Trophoblast cell (in vitro differentiated cells and primary cell): Measurements from ENCODE around the gene YTHDF1.

Source experiments
- DNase-seq, 2 donors: peaks; one replicate each; pipeline ENCODE4 v3.0.0-alpha.2; 2016
- H2AFZ ChIP-seq: 2 replicates; pipeline ENCODE4 v1.6.1; 2013; ENCODE audit warnings: low read length, moderate library complexity, mild to moderate bottlenecking; ENCODE audit not compliant: insufficient read depth, poor library complexity
- H2AK5ac ChIP-seq: 2 replicates; pipeline ENCODE4 v1.6.1; 2013; ENCODE audit warnings: mild to moderate bottlenecking, low read length
- H2BK120ac ChIP-seq: 2 replicates; pipeline ENCODE4 v1.6.1; 2013; ENCODE audit warnings: low read length, mild to moderate bottlenecking, moderate library complexity; ENCODE audit not compliant: insufficient read depth, poor library complexity
- H2BK12ac ChIP-seq: 2 replicates; pipeline ENCODE4 v1.6.1; 2013; ENCODE audit warnings: mild to moderate bottlenecking, low read length, moderate library complexity
- H2BK5ac ChIP-seq: 2 replicates; pipeline ENCODE4 v1.6.1; 2013; ENCODE audit warnings: low read length, low read depth, moderate library complexity, mild to moderate bottlenecking; ENCODE audit not compliant: poor library complexity
- H3K14ac ChIP-seq: 2 replicates; pipeline ENCODE4 v1.6.1; 2013; ENCODE audit warnings: mild to moderate bottlenecking, low read length
- H3K18ac ChIP-seq: 2 replicates; pipeline ENCODE4 v1.6.1; 2013; ENCODE audit warnings: mild to moderate bottlenecking, low read length
- H3K23ac ChIP-seq: 2 replicates; pipeline ENCODE4 v1.6.1; 2013; ENCODE audit warnings: low read length
- H3K27ac ChIP-seq: 2 replicates; pipeline ENCODE4 v1.5.1; 2013; ENCODE audit warnings: low read depth, mild to moderate bottlenecking, inconsistent platforms, low read length, moderate library complexity
- H3K27me3 ChIP-seq: 2 replicates; pipeline ENCODE4 v1.6.1; 2013; ENCODE audit warnings: inconsistent platforms, mild to moderate bottlenecking, low read length, moderate library complexity; ENCODE audit not compliant: insufficient read depth
- H3K36me3 ChIP-seq, 2 experiments: 1 replicate in 1 of 2; 2 replicates in 1 of 2; pipeline ENCODE4 v1.6.1; 2013; ENCODE audit warnings: low read length in 2 of 2, mild to moderate bottlenecking in 2 of 2, moderate library complexity in 1 of 2; ENCODE audit not compliant: insufficient read depth in 2 of 2, control insufficient read depth in 1 of 2
- H3K4ac ChIP-seq: 2 replicates; pipeline ENCODE4 v1.6.1; 2013; ENCODE audit warnings: low read depth, mild to moderate bottlenecking, low read length, moderate library complexity
- H3K4me1 ChIP-seq, 2 experiments: 1 replicate in 1 of 2; 2 replicates in 1 of 2; pipeline ENCODE4 v1.6.1; 2013; ENCODE audit warnings: low read length in 2 of 2, mild to moderate bottlenecking in 2 of 2, moderate library complexity in 1 of 2; ENCODE audit not compliant: insufficient read depth in 2 of 2, control insufficient read depth in 1 of 2
- H3K4me2 ChIP-seq: 2 replicates; pipeline ENCODE4 v1.6.1; 2013; ENCODE audit warnings: inconsistent platforms, mild to moderate bottlenecking, low read length, moderate library complexity
- H3K4me3 ChIP-seq: 2 replicates; pipeline ENCODE4 v1.5.1; 2013; ENCODE audit warnings: mild to moderate bottlenecking, low read depth, low read length, inconsistent platforms
- H3K79me1 ChIP-seq: one replicate; pipeline ENCODE4 v1.6.1; 2013; ENCODE audit warnings: low read length
- H3K79me2 ChIP-seq: 2 replicates; pipeline ENCODE4 v1.6.1; 2013; ENCODE audit warnings: low read length, mild to moderate bottlenecking; ENCODE audit not compliant: control insufficient read depth, insufficient read depth, poor library complexity
- H3K9ac ChIP-seq: 2 replicates; pipeline ENCODE4 v1.6.1; 2013; ENCODE audit warnings: mild to moderate bottlenecking, low read length
- H3K9me3 ChIP-seq: 2 replicates; pipeline ENCODE4 v1.6.1; 2013; ENCODE audit warnings: low read depth, mild to moderate bottlenecking, control low read depth, inconsistent platforms, low read length; ENCODE audit not compliant: insufficient read depth
- H4K12ac ChIP-seq: 2 replicates; pipeline ENCODE4 v1.6.1; 2013; ENCODE audit warnings: low read depth, mild to moderate bottlenecking, low read length, moderate library complexity
- H4K8ac ChIP-seq: 2 replicates; pipeline ENCODE4 v1.6.1; 2013; ENCODE audit warnings: low read depth, mild to moderate bottlenecking, low read length, moderate library complexity
- H4K91ac ChIP-seq: one replicate; pipeline ENCODE4 v1.6.1; 2013; ENCODE audit warnings: low read depth, mild to moderate bottlenecking, low read length, moderate library complexity
- WGBS: extraction: QIAGEN DNeasy Blood & Tissue Kit; methylation state at CpG from one replicate; pipeline ENCODE4 v1.1.7; 2013; ENCODE audit warnings: missing lambda C conversion rate; ENCODE audit not compliant: insufficient read length, insufficient coverage; ENCODE audit errors: extremely low coverage; 5-methylcytosine and 5-hydroxymethylcytosine counted together

Gene YTHDF1

DNA sequence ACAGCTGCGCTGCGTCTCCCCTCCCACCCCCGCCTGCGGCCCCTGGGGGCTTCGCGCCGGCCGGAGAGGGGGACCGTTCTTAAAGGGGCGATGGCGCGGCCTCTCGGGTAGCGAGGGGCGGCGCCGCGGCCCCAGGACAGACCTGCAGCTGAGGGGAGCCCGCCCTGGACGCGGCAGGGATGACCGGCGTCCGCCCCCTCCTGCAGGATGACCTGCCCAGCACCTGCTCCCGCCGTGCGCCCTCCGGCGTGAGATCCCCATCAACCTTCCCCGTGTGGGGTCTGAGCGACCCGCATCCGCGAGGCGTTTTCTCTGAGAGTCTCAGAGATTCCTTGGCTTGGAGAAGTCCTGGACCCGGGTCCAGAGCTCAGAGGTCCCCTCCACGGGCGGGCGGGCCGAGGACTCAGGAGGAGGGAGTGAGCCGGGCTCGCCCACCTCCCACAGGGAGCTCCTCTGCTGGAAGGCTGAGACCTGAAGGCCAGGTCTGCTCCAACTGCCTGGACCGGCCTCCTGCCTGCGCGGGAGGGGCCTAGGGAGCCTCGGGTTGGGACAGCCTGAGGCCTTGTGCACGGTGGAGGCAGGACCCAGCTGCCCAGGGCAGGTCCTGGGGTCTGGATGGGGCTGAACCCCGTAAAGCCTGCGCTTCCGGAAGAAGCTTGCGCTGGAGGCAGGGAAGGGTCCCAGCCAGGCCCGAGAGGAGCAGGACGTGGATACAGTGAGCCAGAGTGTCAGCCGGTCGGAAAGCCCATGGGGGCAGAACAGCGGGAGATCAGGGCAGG is 38.9 kb upstream of the YTHDF1 start:
- H3K36me3 ChIP-seq = peaks cover 0 to 6% of the 10 kb centered on the region in 2 experiments
- H2BK5ac ChIP-seq = no peak overlapping the region
- peak overlapping the region; percentile 21 for H3K4me3 ChIP-seq
- peaks cover 14% of the 10 kb centered on the region for H3K9me3 ChIP-seq
- DNase-seq = peak in 1 of 2 donors; percentile 71
- no peak overlapping the region for H2BK12ac ChIP-seq
- no CpG with 5 or more reads among the region's 56 CpGs for WGBS
- H3K14ac ChIP-seq = no peak overlapping the region
- H4K8ac ChIP-seq = peak overlapping the region; percentile 0
- H3K79me2 ChIP-seq = peaks cover 11% of the 10 kb centered on the region
- no peak overlapping the region for H2AFZ ChIP-seq
- H3K27ac ChIP-seq = peak overlapping the region; percentile 14
- no peak overlapping the region for H3K9ac ChIP-seq
- H3K23ac ChIP-seq = no peak overlapping the region
- peaks cover 12% of the 10 kb centered on the region for H3K27me3 ChIP-seq
- H2AK5ac ChIP-seq = no peak overlapping the region
- H4K91ac ChIP-seq = peak overlapping the region; percentile 13
- peak overlapping the region; percentile 21 for H4K12ac ChIP-seq
- H2BK120ac ChIP-seq = no peak overlapping the region
- H3K4ac ChIP-seq = no peak overlapping the region
- H3K4me2 ChIP-seq = peak overlapping the region; percentile 53
- peaks cover 15 to 42% of the 10 kb centered on the region in 2 experiments for H3K4me1 ChIP-seq
- no peak overlapping the region for H3K18ac ChIP-seq
- H3K79me1 ChIP-seq = peaks cover 22% of the 10 kb centered on the region

DNA sequence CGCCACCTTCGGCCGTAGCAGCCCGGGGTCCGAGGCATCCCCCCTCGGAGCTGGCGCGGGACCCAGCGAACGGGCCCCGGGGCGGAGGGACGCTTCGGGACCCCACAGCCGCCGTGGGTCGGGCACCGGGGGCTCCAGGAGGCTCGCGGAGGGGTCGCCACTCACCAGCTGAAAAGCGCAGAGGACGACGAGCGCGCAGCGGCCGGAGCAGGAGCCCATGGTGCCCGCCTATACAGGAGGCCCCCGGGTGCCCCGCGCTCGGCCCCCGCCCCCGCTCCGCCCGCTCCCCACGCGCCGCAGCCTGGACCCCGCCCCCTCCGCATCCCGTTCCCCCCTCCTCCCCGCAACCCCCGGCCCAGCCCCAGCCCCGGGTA is 38.3 kb upstream of the YTHDF1 start, which contains the start of gene NKAIN4:
Gene NKAIN4 (minus strand): TSS at position 232 of the 374 bp plus-strand sequence. CDS start 13 bp downstream, at position 219.
- Histone ChIP-seq H4K8ac (peak within 1 kb of the TSS; percentile 50), H3K4me3 (peak within 1 kb of the TSS; percentile 73), H2BK5ac (peak within 1 kb of the TSS; percentile 35), H3K27me3 (peaks cover 12% of the 10 kb centered on the region), H3K18ac (peak within 1 kb of the TSS; percentile 55), H3K4ac (peak within 1 kb of the TSS; percentile 38), H3K79me1 (peaks cover 22% of the 10 kb centered on the region), H4K12ac (peak within 1 kb of the TSS; percentile 34), H4K91ac (peak within 1 kb of the TSS; percentile 82), H3K27ac (peak within 1 kb of the TSS; percentile 18), H3K4me2 (peak within 1 kb of the TSS; percentile 62), H3K9ac (no peak within 1 kb of the TSS), H3K23ac (no peak within 1 kb of the TSS), H2AK5ac (no peak within 1 kb of the TSS), H2AFZ (peak within 1 kb of the TSS; percentile 32), H3K4me1 (peaks cover 11 to 41% of the 10 kb centered on the region in 2 experiments), H3K36me3 (peaks cover 0 to 8% of the 10 kb centered on the region in 2 experiments), H2BK12ac (peak within 1 kb of the TSS; percentile 25), H2BK120ac (peak within 1 kb of the TSS; percentile 48), H3K14ac (peak within 1 kb of the TSS; percentile 63), H3K79me2 (peaks cover 11% of the 10 kb centered on the region), H3K9me3 (peaks cover 14% of the 10 kb centered on the region)
- WGBS = no CpG with 5 or more reads among the region's 46 CpGs
- DNase-seq = no peak

DNA sequence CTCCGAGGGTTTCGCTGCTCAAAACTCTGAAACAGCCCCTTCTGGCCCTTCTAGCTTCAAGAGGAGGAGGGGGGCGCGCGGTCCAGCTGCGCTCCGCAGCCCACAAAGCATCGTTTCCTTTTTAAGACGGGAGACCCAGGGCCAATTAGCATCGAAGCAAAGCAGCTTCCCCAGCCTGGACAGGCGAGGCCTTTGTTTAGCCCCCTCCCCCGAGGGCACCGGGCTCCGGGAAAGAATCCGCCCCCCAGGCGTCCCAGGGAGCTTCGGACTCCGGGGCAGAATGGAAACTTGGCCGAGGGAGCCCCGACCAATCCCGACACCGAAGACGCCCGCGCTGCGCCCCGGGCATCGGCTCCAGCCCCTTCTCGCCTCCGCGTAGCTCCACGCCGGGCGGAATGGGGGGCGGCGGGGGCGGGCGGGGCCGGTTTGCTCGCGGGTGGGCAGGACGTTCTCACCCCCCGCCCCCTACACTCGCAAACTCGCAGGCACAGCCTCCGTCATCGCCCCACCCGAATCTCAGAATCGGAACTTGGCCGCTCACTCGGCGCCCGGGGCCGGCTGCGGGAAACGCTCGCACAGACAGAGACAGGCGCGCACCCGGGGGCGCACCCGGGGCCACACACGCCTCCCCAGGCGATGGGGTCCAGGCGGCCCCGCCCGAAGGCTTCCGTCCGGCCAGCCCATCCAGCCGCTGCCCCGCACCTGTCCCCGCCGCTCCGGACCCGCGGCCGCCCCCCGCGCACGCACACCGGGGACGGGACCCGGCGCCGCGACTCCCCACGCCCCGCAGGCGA is 37.7 kb upstream of the YTHDF1 start:
- Histone ChIP-seq H3K36me3 (peaks cover 0 to 8% of the 10 kb centered on the region in 2 experiments), H3K27me3 (peaks cover 12% of the 10 kb centered on the region), H3K9me3 (peaks cover 14% of the 10 kb centered on the region), H2AFZ (peak overlapping the region; percentile 32), H2BK120ac (peak overlapping the region; percentile 48), H3K4ac (peak overlapping the region; percentile 38), H3K14ac (peak overlapping the region; percentile 63), H3K79me1 (peaks cover 22% of the 10 kb centered on the region), H3K4me3 (peak overlapping the region; percentile 73), H2BK12ac (peak overlapping the region; percentile 25), H4K8ac (peak overlapping the region; percentile 50), H3K27ac (peak overlapping the region; percentile 18), H3K9ac (no peak overlapping the region), H3K18ac (peak overlapping the region; percentile 55), H3K4me2 (peak overlapping the region; percentile 62), H3K4me1 (peaks cover 10 to 37% of the 10 kb centered on the region in 2 experiments), H4K91ac (peak overlapping the region; percentile 82), H2BK5ac (peak overlapping the region; percentile 35), H4K12ac (peak overlapping the region; percentile 34), H3K79me2 (peaks cover 11% of the 10 kb centered on the region), H2AK5ac (no peak overlapping the region), H3K23ac (no peak overlapping the region)
- no CpG with 5 or more reads among the region's 89 CpGs for WGBS
- peak in 1 of 2 donors; percentile 34 for DNase-seq

DNA sequence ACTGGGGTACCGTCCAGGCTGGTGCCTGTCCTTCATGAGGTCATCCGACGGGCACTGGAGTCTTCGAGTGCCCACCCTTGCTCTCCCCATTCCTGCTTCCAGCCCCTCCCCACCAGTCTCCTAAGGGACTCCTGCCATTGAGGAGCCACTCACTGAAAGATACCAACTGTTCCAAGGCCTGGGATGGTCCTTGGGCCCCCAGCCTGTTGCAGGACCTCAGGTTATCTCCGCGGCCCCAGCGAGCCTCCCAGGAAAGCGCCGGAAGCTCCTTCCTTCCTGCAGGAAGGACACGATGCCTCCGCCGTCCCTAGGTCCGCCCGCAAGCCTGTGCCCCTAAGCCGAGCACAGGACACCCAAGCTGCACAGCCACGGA is 37.1 kb upstream of the YTHDF1 start:
- H3K27ac ChIP-seq = peak overlapping the region; percentile 18

More for the DNA sequence above, 37.1 kb upstream of the YTHDF1 start:
- H3K9ac ChIP-seq = no peak overlapping the region
- peaks cover 22% of the 10 kb centered on the region for H3K79me1 ChIP-seq
- DNase-seq = no peak
- peak overlapping the region; percentile 19 for H2BK120ac ChIP-seq
- peak overlapping the region; percentile 20 for H4K8ac ChIP-seq
- H3K4ac ChIP-seq = peak overlapping the region; percentile 38
- peaks cover 8 to 31% of the 10 kb centered on the region in 2 experiments for H3K4me1 ChIP-seq
- no peak overlapping the region for H3K23ac ChIP-seq
- peak overlapping the region; percentile 53 for H3K4me2 ChIP-seq
- H4K91ac ChIP-seq = peak overlapping the region; percentile 29
- WGBS = no CpG with 5 or more reads among the region's 16 CpGs
- peak overlapping the region; percentile 34 for H4K12ac ChIP-seq
- H3K27me3 ChIP-seq = peaks cover 12% of the 10 kb centered on the region
- peaks cover 11% of the 10 kb centered on the region for H3K79me2 ChIP-seq
- no peak overlapping the region for H2AK5ac ChIP-seq
- H2AFZ ChIP-seq = peak overlapping the region; percentile 32
- H3K36me3 ChIP-seq = peaks cover 2 to 10% of the 10 kb centered on the region in 2 experiments
- H2BK12ac ChIP-seq = peak overlapping the region; percentile 25
- peaks cover 14% of the 10 kb centered on the region for H3K9me3 ChIP-seq
- peak overlapping the region; percentile 24 for H3K18ac ChIP-seq
- peak overlapping the region; percentile 55 for H3K4me3 ChIP-seq
- H3K14ac ChIP-seq = peak overlapping the region; percentile 63
- H2BK5ac ChIP-seq = no peak overlapping the region
